Astrocyte of the spinal cord (primary cell): ENCODE data around the gene ASB16.

Experiments
- DNase-seq: peaks from one replicate; pipeline ENCODE4 v3.0.0; 2011; ENCODE audit warnings: low read depth, low spot score
- H3K4me3 ChIP-seq: 2 replicates; pipeline ENCODE4 v1.5.1; 2011; ENCODE audit warnings: low read depth, mild to moderate bottlenecking, low read length, moderate library complexity
- in situ Hi-C: cut with HindIII; loops from 2 replicates; pipeline ENCODE4 v1.10.0; 2017; ENCODE audit warnings: low sequenced_read_pairs
- TF ChIP-seq, protein P1 (sequence below): IDR thresholded peaks from 2 replicates; pipeline ENCODE4 v1.5.1; 2012; ENCODE audit warnings: low read depth, mild to moderate bottlenecking, low read length, inconsistent platforms

The ASB16 gene, protein sequence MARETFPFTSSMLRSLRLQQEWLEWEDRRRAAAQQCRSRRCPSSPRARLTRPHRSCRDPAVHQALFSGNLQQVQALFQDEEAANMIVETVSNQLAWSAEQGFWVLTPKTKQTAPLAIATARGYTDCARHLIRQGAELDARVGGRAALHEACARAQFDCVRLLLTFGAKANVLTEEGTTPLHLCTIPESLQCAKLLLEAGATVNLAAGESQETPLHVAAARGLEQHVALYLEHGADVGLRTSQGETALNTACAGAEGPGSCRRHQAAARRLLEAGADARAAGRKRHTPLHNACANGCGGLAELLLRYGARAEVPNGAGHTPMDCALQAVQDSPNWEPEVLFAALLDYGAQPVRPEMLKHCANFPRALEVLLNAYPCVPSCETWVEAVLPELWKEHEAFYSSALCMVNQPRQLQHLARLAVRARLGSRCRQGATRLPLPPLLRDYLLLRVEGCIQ

DNA sequence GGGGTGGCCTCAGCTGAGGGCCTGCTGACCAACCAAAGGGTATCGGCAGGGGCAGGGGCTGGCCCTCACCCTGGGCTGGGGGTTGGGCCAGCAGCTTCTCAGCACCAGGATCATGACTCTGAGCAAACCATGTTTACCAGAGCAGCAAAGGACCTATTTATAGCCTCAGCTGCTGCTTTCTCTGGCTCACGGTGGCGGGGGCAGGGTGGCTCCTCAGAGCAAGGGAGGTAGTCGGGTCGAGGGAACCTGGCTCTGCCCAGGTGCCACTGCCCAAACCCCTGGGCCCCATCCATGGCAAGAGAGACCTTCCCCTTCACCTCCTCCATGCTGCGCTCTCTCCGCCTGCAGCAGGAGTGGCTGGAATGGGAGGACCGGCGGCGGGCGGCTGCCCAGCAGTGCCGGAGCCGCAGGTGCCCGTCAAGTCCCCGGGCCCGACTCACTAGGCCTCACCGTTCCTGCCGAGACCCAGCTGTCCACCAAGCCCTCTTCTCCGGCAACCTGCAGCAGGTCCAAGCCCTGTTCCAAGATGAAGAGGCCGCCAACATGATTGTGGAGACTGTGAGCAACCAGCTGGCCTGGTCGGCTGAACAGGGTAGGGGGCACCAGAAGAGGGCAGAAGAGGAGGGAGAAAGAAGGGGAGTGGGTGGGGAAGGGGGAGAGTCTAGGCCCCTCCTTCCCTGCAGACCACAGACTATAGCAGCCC lies at the start of gene ASB16:
ASB16 (plus strand) TSS at position 206 of the 703 bp plus-strand sequence; CDS start at position 292, 86 bp downstream.
- in situ Hi-C loops: no loop called here
- TF ChIP-seq, protein P1, sequence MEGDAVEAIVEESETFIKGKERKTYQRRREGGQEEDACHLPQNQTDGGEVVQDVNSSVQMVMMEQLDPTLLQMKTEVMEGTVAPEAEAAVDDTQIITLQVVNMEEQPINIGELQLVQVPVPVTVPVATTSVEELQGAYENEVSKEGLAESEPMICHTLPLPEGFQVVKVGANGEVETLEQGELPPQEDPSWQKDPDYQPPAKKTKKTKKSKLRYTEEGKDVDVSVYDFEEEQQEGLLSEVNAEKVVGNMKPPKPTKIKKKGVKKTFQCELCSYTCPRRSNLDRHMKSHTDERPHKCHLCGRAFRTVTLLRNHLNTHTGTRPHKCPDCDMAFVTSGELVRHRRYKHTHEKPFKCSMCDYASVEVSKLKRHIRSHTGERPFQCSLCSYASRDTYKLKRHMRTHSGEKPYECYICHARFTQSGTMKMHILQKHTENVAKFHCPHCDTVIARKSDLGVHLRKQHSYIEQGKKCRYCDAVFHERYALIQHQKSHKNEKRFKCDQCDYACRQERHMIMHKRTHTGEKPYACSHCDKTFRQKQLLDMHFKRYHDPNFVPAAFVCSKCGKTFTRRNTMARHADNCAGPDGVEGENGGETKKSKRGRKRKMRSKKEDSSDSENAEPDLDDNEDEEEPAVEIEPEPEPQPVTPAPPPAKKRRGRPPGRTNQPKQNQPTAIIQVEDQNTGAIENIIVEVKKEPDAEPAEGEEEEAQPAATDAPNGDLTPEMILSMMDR: no peak
- peak; percentile 6 for DNase-seq
- no peak within 1 kb of the TSS for H3K4me3 ChIP-seq

DNA sequence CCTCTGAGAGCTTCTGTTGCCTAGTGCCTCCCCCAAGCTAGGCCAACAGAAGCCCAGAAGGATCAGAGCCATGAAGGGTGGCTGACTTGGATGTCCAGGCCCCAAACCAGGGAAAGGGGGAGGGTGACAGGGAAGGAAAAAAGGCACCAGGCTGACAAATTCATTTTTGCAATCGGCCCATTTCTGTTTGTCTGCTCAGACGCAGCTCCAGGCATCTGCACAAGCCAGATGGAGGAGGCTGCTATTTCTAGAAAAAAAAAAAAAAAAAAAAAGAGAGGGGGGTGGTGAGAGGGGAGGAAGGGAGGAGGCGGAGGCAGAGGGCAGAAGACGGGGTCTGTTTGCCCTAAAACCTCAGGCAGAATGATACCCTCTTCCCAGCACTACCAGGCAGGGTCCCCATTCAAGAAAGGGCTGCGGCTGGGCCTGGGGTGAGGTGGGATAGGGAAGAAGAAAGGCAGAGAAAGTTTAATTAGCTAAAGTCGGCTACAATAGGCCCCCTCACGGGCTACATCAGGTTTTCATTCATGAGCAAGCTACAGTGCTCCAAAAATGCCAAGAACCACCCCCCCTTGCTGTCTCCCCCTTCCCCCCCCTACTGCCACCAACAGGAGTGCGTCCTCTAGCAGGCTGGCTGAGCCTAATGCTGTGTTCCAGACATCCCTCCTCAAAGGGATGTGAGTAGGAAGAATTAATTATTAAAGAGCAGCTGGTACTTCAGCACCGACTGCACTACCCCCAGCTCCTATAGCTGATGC lies 49.5 kb upstream of the ASB16 start:
- in situ Hi-C loops: no loop called here
- DNase-seq: no peak
- no peak overlapping the region for H3K4me3 ChIP-seq
- TF ChIP-seq, protein P1: no peak

DNA sequence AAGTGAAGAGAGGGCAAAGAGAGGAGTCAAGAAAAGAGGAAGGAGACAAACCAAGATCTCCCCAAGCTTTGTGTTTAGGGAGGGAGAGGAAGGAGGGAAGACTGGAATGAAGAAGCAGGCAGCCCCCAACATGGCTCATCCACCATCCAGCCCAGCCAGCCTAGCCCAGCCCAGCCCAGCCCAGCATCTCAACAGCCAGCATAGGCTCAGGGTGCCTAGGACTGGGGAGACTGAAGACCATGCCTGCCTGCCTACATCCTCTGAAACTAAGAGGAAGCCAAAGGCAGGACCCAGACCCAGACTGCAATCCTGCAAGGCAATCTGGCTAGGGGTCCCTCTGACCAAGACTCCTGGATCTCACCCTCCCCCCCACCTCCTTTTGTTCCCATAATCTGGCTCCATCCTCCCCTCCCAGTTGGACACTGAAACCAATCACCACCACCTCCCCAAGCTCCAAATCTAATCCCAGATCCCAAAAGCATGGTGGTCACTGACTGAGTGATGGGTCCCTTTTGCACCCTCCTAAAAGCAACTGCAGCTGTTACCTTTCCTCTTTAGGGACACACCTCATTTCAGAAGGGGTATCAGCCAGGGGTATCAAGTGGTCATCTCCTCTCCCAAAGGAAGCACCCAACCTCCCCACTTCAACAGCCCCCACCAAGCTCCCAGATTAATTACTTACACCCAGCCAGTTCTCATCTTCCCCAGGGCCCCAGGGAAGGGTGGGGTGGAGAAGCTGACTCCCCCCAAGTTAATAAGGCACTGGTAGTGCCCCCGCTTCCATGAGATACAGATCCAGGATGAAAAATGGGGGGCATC lies 48.3 kb upstream of the ASB16 start:
- in situ Hi-C loops: no loop called here
- peak overlapping the region; percentile 76 for H3K4me3 ChIP-seq
- TF ChIP-seq, protein P1: no peak
- DNase-seq: no peak

DNA sequence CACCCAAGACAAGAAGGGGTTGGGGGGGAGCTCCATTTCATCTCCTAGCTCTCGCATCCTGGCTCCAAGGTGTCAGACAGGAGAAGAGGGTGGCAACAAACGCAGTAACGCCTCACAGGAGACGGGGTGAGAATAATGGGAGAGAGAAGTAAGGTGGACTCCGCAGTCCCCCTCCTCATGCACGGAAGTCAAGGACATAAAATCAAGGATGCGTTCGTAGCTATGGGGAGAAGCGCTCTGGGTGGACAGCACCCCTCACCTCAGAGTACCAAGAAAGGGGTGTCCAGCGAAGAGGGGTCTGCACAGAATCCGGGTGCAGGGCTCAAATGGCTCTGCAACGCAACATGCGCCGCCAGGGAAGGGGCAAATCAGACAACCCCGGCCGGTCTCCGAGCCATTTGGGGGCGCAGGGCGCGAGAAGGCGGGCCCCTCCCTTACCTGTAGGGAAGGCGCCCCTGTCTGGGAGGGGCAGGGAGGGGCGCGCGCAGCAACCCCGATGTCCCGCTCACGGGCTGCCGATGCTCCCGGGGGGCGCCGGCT lies 47.6 kb upstream of the ASB16 start:
- DNase-seq: no peak
- TF ChIP-seq, protein P1: no peak
- H3K4me3 ChIP-seq: peak overlapping the region; percentile 76
- in situ Hi-C loops: no loop called here

DNA sequence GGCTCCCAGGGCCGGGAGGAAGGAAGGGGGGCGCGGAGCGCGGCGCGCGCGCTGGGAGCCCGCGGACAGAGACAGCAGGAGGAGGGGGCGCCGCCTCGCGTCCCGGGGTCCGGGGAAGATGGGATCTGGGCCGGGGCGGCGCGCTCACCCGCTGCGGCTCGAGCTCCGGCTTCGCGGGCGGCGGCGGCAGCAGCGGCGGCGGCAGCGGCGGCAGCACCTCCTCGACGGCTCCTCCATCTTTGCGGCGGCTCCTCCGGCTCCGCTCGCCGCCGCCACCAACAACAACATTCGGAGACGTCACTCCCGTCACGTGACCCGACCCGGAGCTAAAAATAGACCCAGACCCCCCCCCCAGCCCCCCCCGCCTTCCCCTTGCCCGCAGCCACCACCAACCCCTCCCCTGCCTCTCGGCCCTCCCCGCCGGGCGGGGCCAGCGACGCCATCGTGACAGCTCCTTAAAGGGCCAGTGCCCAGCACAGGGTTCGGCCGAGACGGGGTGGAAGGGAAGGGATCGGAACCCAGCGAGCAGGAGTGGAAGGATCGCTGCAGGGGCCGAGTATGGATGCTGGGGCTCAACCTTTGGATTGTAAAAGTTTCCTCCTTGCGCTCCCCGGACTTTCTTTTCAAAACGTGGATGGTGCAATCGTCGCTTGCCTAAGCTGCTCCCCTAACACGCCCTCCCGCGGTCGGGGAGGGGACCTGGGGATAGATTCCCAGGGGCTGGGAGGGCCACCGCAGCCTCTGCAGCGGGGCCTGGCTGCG lies 47.0 kb upstream of the ASB16 start, which contains the start of gene HDAC5:
HDAC5 (minus strand) TSS at position 286 of the 762 bp plus-strand sequence. CDS start 6,126 bp downstream, outside the sequence.
- TF ChIP-seq, protein P1: peak; percentile 62
- H3K4me3 ChIP-seq: peak within 1 kb of the TSS; percentile 76
- peak; percentile 96 for DNase-seq
- in situ Hi-C loops: no loop called here
